ENCODE measurements around the gene TMCC1.

TMCC1 gene

GRCh38 chr3:129937717-129938116 is 44.2 kb upstream of the TMCC1 start:
- TF ChIP-seq FOXP2 (optimal IDR thresholded peaks at IDR 0.05; ENCODE audit: borderline replicate concordance, extremely low read depth, extremely low read length, insufficient read depth) (no peak), TAF1 (IDR thresholded peaks at IDR 0.05; ENCODE audit: borderline replicate concordance, insufficient read depth, low read length) (no peak), REST (IDR thresholded peaks at IDR 0.05; ENCODE audit: insufficient read depth in 1 of 2, low read depth in 2 of 2, low read length in 2 of 2) (no peak), SIN3A (IDR thresholded peaks at IDR 0.05; ENCODE audit: borderline replicate concordance, insufficient read depth, low read length) (no peak), POLR2AphosphoS5 (IDR thresholded peaks at IDR 0.05; ENCODE audit: low read depth, low read length) (no peak)

- TF ChIP-seq TAF1 (IDR thresholded peaks at IDR 0.05; ENCODE audit: borderline replicate concordance, insufficient read depth, low read length) (no peak), REST (IDR thresholded peaks at IDR 0.05; ENCODE audit: insufficient read depth in 1 of 2, low read depth in 2 of 2, low read length in 2 of 2) (no peak), SIN3A (IDR thresholded peaks at IDR 0.05; ENCODE audit: borderline replicate concordance, insufficient read depth, low read length) (no peak), POLR2AphosphoS5 (IDR thresholded peaks at IDR 0.05; ENCODE audit: low read depth, low read length) (no peak), FOXP2 (optimal IDR thresholded peaks at IDR 0.05; ENCODE audit: borderline replicate concordance, extremely low read depth, extremely low read length, insufficient read depth) (no peak)
These were observed 43.2 kb upstream of the TMCC1 start for GRCh38 chr3:129936757-129937156.

- TF ChIP-seq POLR2AphosphoS5 (IDR thresholded peaks at IDR 0.05; ENCODE audit: low read depth, low read length), result no peak
- TF ChIP-seq TAF1 (IDR thresholded peaks at IDR 0.05; ENCODE audit: borderline replicate concordance, insufficient read depth, low read length), result no peak
- no peak for TF ChIP-seq REST (IDR thresholded peaks at IDR 0.05; ENCODE audit: insufficient read depth in 1 of 2, low read depth in 2 of 2, low read length in 2 of 2)
- TF ChIP-seq FOXP2 (optimal IDR thresholded peaks at IDR 0.05; ENCODE audit: borderline replicate concordance, extremely low read depth, extremely low read length, insufficient read depth), result no peak
- no peak for TF ChIP-seq SIN3A (IDR thresholded peaks at IDR 0.05; ENCODE audit: borderline replicate concordance, insufficient read depth, low read length)
These were observed 41.0 kb upstream of the TMCC1 start for GRCh38 chr3:129934234-129935123.

- TF ChIP-seq TAF1 (IDR thresholded peaks at IDR 0.05; ENCODE audit: borderline replicate concordance, insufficient read depth, low read length) (no peak), FOXP2 (optimal IDR thresholded peaks at IDR 0.05; ENCODE audit: borderline replicate concordance, extremely low read depth, extremely low read length, insufficient read depth) (no peak), SIN3A (IDR thresholded peaks at IDR 0.05; ENCODE audit: borderline replicate concordance, insufficient read depth, low read length) (no peak), POLR2AphosphoS5 (IDR thresholded peaks at IDR 0.05; ENCODE audit: low read depth, low read length) (no peak), REST (IDR thresholded peaks at IDR 0.05; ENCODE audit: insufficient read depth in 1 of 2, low read depth in 2 of 2, low read length in 2 of 2) (no peak)
These were observed 40.0 kb upstream of the TMCC1 start for GRCh38 chr3:129933471-129933870.
